Vagina (tissue), 2 donors: ENCODE results near the gene MPPED1. TPM values are rescaled to one million over a fixed set of nuclear protein-coding genes. Genes with fewer than 3 reads are reported as not detected.

Source experiments
- DNase-seq, 2 donors: peaks; one replicate each; pipeline ENCODE4 v3.0.0-alpha.2; 2017; ENCODE audit errors: extremely low spot score in 2 of 2
- H3K27ac ChIP-seq: fragments of 200-600 bp; sonication (generic); one replicate; pipeline ENCODE4 v1.5.1; 2019
- H3K27me3 ChIP-seq: fragments of 200-600 bp; sonication (generic); one replicate; pipeline ENCODE4 v1.5.1; 2019
- H3K36me3 ChIP-seq, 2 donors: fragments of 200-600 bp; sonication (generic); one replicate each; pipeline ENCODE4 v1.5.1; 2017 to 2019
- H3K4me1 ChIP-seq: fragments of 200-600 bp; sonication (generic); one replicate; pipeline ENCODE4 v1.5.1; 2019
- H3K4me3 ChIP-seq, 2 donors: fragments of 200-600 bp; sonication (generic); 1 replicate in 1 of 2; 2 replicates in 1 of 2; pipeline ENCODE4 v1.5.1; 2016 to 2019
- H3K9me3 ChIP-seq: fragments of 200-600 bp; sonication (generic); one replicate; pipeline ENCODE4 v1.5.1; 2019
- CTCF ChIP-seq, 3 experiments: fragments of 450-650 bp in 2 of 3; fragments of 200-600 bp in 1 of 3; sonication (generic) in 1 of 3; IDR thresholded peaks; one replicate each; pipeline ENCODE4 v1.5.1; 2017 to 2019; ENCODE audit warnings: antibody characterized with exemption in 3 of 3, mild to moderate bottlenecking in 2 of 3, moderate library complexity in 2 of 3
- POLR2A ChIP-seq, 2 donors: fragments of 450-650 bp; IDR thresholded peaks; one replicate each; pipeline ENCODE4 v1.6.1; 2017; ENCODE audit warnings: antibody characterized with exemption in 2 of 2, mild to moderate bottlenecking in 2 of 2, moderate library complexity in 2 of 2
- POLR2AphosphoS5 ChIP-seq, 2 donors: sonication (generic); formaldehyde crosslinking; IDR thresholded peaks; one replicate each; pipeline ENCODE4 v1.9.0; 2017; ENCODE audit warnings: antibody characterized with exemption in 2 of 2, mild to moderate bottlenecking in 2 of 2, low read depth in 1 of 2; ENCODE audit not compliant: insufficient read depth in 1 of 2
- intact Hi-C: fragments of 100-400 bp; cut with DNase I; formaldehyde crosslinking; loops from one replicate; pipeline ENCODE4 v1.15.1; 2023
- total RNA-seq: library from RNA; depleted of rRNA; stranded (reverse); fragments of >200 nt; gene quantifications from one replicate; pipeline ENCODE4 v1.2.3, GENCODE V29; 2016

MPPED1 gene
- total RNA-seq, 1 donor from 2014 or later, result 0.49 TPM

GRCh38 chr22:43377896-43378704, 33.7 kb upstream of the MPPED1 start:
- no peak for DNase-seq
- TF ChIP-seq POLR2A (IDR thresholded peaks at IDR 0.05) (no peak), CTCF (IDR thresholded peaks at IDR 0.05) (no peak), POLR2AphosphoS5 (IDR thresholded peaks at IDR 0.05; ENCODE audit: insufficient read depth in 1 of 2, low read depth in 1 of 2) (no peak)
- Histone ChIP-seq H3K4me3 (no peak overlapping the region), H3K4me1 (no peaks in the 10 kb centered on the region), H3K9me3 (peaks cover 3% of the 10 kb centered on the region), H3K27ac (no peak overlapping the region), H3K36me3 (no peaks in the 10 kb centered on the region), H3K27me3 (no peaks in the 10 kb centered on the region)
- intact Hi-C loops, result no loop called here

GRCh38 chr22:43381693-43382092, 30.1 kb upstream of the MPPED1 start:
- DNase-seq, result no peak
- Histone ChIP-seq H3K36me3 (no peaks in the 10 kb centered on the region), H3K4me3 (no peak overlapping the region), H3K27ac (no peak overlapping the region), H3K4me1 (no peaks in the 10 kb centered on the region), H3K9me3 (no peaks in the 10 kb centered on the region), H3K27me3 (no peaks in the 10 kb centered on the region)
- intact Hi-C loops, result no loop called here
- TF ChIP-seq POLR2A (IDR thresholded peaks at IDR 0.05), result no peak
- no peak for TF ChIP-seq POLR2AphosphoS5 (IDR thresholded peaks at IDR 0.05; ENCODE audit: insufficient read depth in 1 of 2, low read depth in 1 of 2)
- TF ChIP-seq CTCF (IDR thresholded peaks at IDR 0.05), result no peak

- Histone ChIP-seq H3K27me3 (no peaks in the 10 kb centered on the region), H3K4me1 (no peaks in the 10 kb centered on the region), H3K36me3 (no peaks in the 10 kb centered on the region), H3K4me3 (no peak overlapping the region), H3K9me3 (no peaks in the 10 kb centered on the region), H3K27ac (no peak overlapping the region)
- TF ChIP-seq POLR2AphosphoS5 (IDR thresholded peaks at IDR 0.05; ENCODE audit: insufficient read depth in 1 of 2, low read depth in 1 of 2) (no peak), POLR2A (IDR thresholded peaks at IDR 0.05) (no peak), CTCF (IDR thresholded peaks at IDR 0.05) (no peak)
- intact Hi-C loops, result loop anchor here (5.0 kb wide), 1 partner anchor 108 kb away; no protein-coding TSS in a partner anchor
- DNase-seq, result no peak
Measured at GRCh38 chr22:43384863-43385262, 27.0 kb upstream of the MPPED1 start.

DNA sequence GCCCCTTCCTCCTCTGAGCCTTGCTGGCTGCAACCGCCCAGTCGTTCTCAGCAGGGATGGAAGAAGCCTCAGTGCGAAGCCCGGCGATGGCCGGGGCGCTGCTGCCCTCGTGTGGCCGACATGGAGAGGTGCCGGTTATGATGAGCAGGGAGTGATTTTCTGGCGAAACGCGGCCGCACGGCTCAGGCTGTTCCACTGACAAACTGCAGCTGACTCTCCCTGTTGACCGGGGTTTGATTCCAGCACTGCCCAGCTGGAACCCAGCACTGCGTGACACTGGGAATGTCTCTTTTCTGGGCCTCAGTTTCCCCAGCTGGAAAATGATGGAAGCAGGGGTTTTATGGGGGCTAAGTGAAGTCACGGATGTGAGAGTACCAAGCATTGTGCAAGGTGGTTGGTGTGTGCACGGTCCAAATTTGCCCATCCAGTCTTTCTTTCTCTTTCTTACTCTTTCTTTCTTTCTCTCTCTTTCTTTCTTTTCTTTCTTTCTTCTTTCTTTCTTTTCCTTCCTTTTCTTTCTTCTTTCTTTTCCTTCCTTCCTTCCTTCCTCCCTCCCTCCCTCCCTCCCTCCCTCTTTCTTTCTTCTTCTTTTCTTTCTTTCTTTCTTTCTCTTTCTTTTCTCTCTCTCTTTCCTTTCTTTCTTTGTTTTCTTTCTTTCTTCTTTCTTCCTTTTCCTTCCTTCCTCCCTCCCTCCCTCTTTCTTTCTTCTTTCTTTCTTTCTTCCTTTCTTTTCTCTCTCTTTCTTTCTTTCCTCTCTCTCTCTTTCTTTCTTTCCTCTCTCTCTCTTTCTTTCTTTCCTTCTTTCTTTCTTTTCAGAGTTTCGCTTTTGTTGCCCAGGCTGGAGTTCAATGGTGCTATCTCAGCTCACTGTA, 25.8 kb upstream of the MPPED1 start:
- no peak for DNase-seq
- intact Hi-C loops, result loop anchor here (5.0 kb wide), 1 partner anchor 109 kb away; no protein-coding TSS in a partner anchor

More for the DNA sequence above, 25.8 kb upstream of the MPPED1 start:
- H3K36me3 ChIP-seq, result no peaks in the 10 kb centered on the region
- H3K4me1 ChIP-seq, result no peaks in the 10 kb centered on the region
- no peak overlapping the region for H3K4me3 ChIP-seq
- no peaks in the 10 kb centered on the region for H3K9me3 ChIP-seq
- H3K27ac ChIP-seq, result no peak overlapping the region
- no peaks in the 10 kb centered on the region for H3K27me3 ChIP-seq
- peak; percentile 77 to 82 (median 77) for TF ChIP-seq CTCF (IDR thresholded peaks at IDR 0.05)
- no peak for TF ChIP-seq POLR2AphosphoS5 (IDR thresholded peaks at IDR 0.05; ENCODE audit: insufficient read depth in 1 of 2, low read depth in 1 of 2)
- TF ChIP-seq POLR2A (IDR thresholded peaks at IDR 0.05), result no peak
